Thyroid gland (tissue), 4 donors: Measurements from ENCODE around the gene HDAC7. TPM values are rescaled to one million over a fixed set of nuclear protein-coding genes. Genes with fewer than 3 reads are reported as not detected.

Experiments used
- DNase-seq, 2 donors: peaks; one replicate each; pipeline ENCODE4 v3.0.0-alpha.2; 2019
- H3K27ac ChIP-seq, 3 donors: fragments of 200-600 bp; sonication (generic); 1 replicate in 2 of 3; 2 replicates in 1 of 3; pipeline ENCODE4 v1.5.1; 2016 to 2019; ENCODE audit warnings: mild to moderate bottlenecking in 1 of 3, moderate library complexity in 1 of 3
- H3K27me3 ChIP-seq: fragments of 200-600 bp; sonication (generic); one replicate; pipeline ENCODE4 v1.5.1; 2019
- H3K36me3 ChIP-seq, 2 donors: fragments of 200-600 bp; sonication (generic); one replicate each; pipeline ENCODE4 v1.5.1; 2016 to 2019
- H3K4me1 ChIP-seq, 2 donors: fragments of 200-600 bp; sonication (generic); one replicate each; pipeline ENCODE4 v1.5.1; 2017 to 2019
- H3K4me3 ChIP-seq, 3 donors: fragments of 200-600 bp; sonication (generic); replicated peaks in 1 of 3; 1 replicate in 2 of 3; 2 replicates in 1 of 3; pipeline ENCODE4 v1.5.1; 2016; ENCODE audit warnings: mild to moderate bottlenecking in 1 of 3
- H3K9me3 ChIP-seq: fragments of 200-600 bp; sonication (generic); one replicate; pipeline ENCODE4 v1.5.1; 2017
- CTCF ChIP-seq, 6 experiments: fragments of 200-600 bp in 3 of 6; fragments of 450-650 bp in 3 of 6; sonication (generic) in 3 of 6; IDR thresholded peaks; one replicate each; pipeline ENCODE4 v1.5.1; 2016 to 2019; ENCODE audit warnings: antibody characterized with exemption in 6 of 6, mild to moderate bottlenecking in 2 of 6, inconsistent platforms in 1 of 6, moderate library complexity in 1 of 6
- POLR2A ChIP-seq, 2 donors: fragments of 450-650 bp; IDR thresholded peaks; one replicate each; pipeline ENCODE4 v1.6.1; 2017; ENCODE audit warnings: antibody characterized with exemption in 2 of 2, mild to moderate bottlenecking in 2 of 2, moderate library complexity in 1 of 2
- WGBS, 2 donors: methylation state at CpG; one replicate each; pipeline ENCODE4 v1.1.5; 2017; 5-methylcytosine and 5-hydroxymethylcytosine counted together
- intact Hi-C: fragments of 100-400 bp; cut with DNase I; formaldehyde crosslinking; loops from one replicate; pipeline ENCODE4 v1.15.1; 2023
- total RNA-seq, 4 donors: library from RNA; depleted of rRNA; stranded (reverse); fragments of >200 nt; gene quantifications; one replicate each; pipeline ENCODE4 v1.2.3, GENCODE V29; 2016

The HDAC7 gene
- total RNA-seq, 4 donors from 2014 or later = 44.5 to 61.9 (median 52.6) TPM

- no peak overlapping the region for H3K4me3 ChIP-seq
- intact Hi-C loops = no loop called here
Measured at GRCh38 chr12:47752552-47752951, 67.2 kb downstream of the HDAC7 start.

GRCh38 chr12:47752121-47752520 is 67.6 kb downstream of the HDAC7 start:
- intact Hi-C loops = no loop called here

More at GRCh38 chr12:47752552-47752951, 67.2 kb downstream of the HDAC7 start:
- Histone ChIP-seq H3K4me1 (peaks cover 53 to 55% of the 10 kb centered on the region in 2 donors), H3K27ac (peak overlapping the region in 2 of 3 donors; percentile 94 to 95), H3K36me3 (peaks cover 33 to 40% of the 10 kb centered on the region in 2 donors), H3K9me3 (no peaks in the 10 kb centered on the region), H3K27me3 (no peaks in the 10 kb centered on the region)
- DNase-seq = no peak
- WGBS, 2 donors = 82 to 89% methylated on average over 7 of the region's 7 CpGs
- TF ChIP-seq CTCF (IDR thresholded peaks at IDR 0.05) = no peak
- no peak for TF ChIP-seq POLR2A (IDR thresholded peaks at IDR 0.05)

GRCh38 chr12:47751561-47751960 is 68.1 kb downstream of the HDAC7 start:
- H3K4me3 ChIP-seq = no peak overlapping the region
- no peaks in the 10 kb centered on the region for H3K9me3 ChIP-seq
- peaks cover 44 to 46% of the 10 kb centered on the region in 2 donors for H3K4me1 ChIP-seq
- H3K36me3 ChIP-seq = peaks cover 43 to 50% of the 10 kb centered on the region in 2 donors
- H3K27me3 ChIP-seq = no peaks in the 10 kb centered on the region
- no peak for DNase-seq
- intact Hi-C loops = no loop called here
- TF ChIP-seq CTCF (IDR thresholded peaks at IDR 0.05) = no peak
- no peak for TF ChIP-seq POLR2A (IDR thresholded peaks at IDR 0.05)
- WGBS, 2 donors = 81 to 89% methylated on average over 9 of the region's 9 CpGs
- H3K27ac ChIP-seq = peak overlapping the region in 1 of 3 donors; percentile 94

More at GRCh38 chr12:47752121-47752520, 67.6 kb downstream of the HDAC7 start:
- no peak for DNase-seq
- Histone ChIP-seq H3K27me3 (no peaks in the 10 kb centered on the region), H3K4me3 (no peak overlapping the region), H3K36me3 (peaks cover 38 to 44% of the 10 kb centered on the region in 2 donors), H3K27ac (peak overlapping the region in 2 of 3 donors; percentile 94 to 95), H3K9me3 (no peaks in the 10 kb centered on the region), H3K4me1 (peaks cover 49 to 51% of the 10 kb centered on the region in 2 donors)
- TF ChIP-seq POLR2A (IDR thresholded peaks at IDR 0.05) (no peak), CTCF (IDR thresholded peaks at IDR 0.05) (no peak)
- 87 to 93% methylated on average over 3 to 4 of the region's 4 CpGs for WGBS, 2 donors

- intact Hi-C loops = no loop called here
- Histone ChIP-seq H3K9me3 (no peaks in the 10 kb centered on the region), H3K4me3 (no peak overlapping the region), H3K4me1 (peaks cover 41 to 45% of the 10 kb centered on the region in 2 donors), H3K27ac (peak overlapping the region in 1 of 3 donors; percentile 94), H3K36me3 (peaks cover 45 to 53% of the 10 kb centered on the region in 2 donors), H3K27me3 (no peaks in the 10 kb centered on the region)
- no peak for DNase-seq
- WGBS, 2 donors = 90 to 95% methylated on average over 19 of the region's 19 CpGs
- no peak for TF ChIP-seq POLR2A (IDR thresholded peaks at IDR 0.05)
- no peak for TF ChIP-seq CTCF (IDR thresholded peaks at IDR 0.05)
Measured at GRCh38 chr12:47750916-47751470, 68.7 kb downstream of the HDAC7 start.

GRCh38 chr12:47750229-47750798 is 69.4 kb downstream of the HDAC7 start:
- peaks cover 45 to 53% of the 10 kb centered on the region in 2 donors for H3K36me3 ChIP-seq
- intact Hi-C loops = no loop called here
- WGBS, 2 donors = 91 to 97% methylated on average over 9 to 10 of the region's 10 CpGs
- DNase-seq = no peak
- H3K4me3 ChIP-seq = no peak overlapping the region
- peaks cover 40 to 45% of the 10 kb centered on the region in 2 donors for H3K4me1 ChIP-seq
- H3K27me3 ChIP-seq = no peaks in the 10 kb centered on the region
- TF ChIP-seq CTCF (IDR thresholded peaks at IDR 0.05) (no peak), POLR2A (IDR thresholded peaks at IDR 0.05) (no peak)
- no peaks in the 10 kb centered on the region for H3K9me3 ChIP-seq
- H3K27ac ChIP-seq = peak overlapping the region in 1 of 3 donors; percentile 10
